GM18870 (cell line): ENCODE data around the gene TPPP3.

Experiments
- ATAC-seq: cut with Tn5 transposase; IDR thresholded peaks from one replicate; pipeline ENCODE4 v1.9.1; 2021; ENCODE audit warnings: moderate library complexity; ENCODE audit not compliant: unreplicated experiment

The TPPP3 gene

GRCh38 chr16:67393111-67393787 is at the start of gene TPPP3:
Gene TPPP3, minus strand, starts transcription at chr16:67393498. Its CDS starts 2,387 bp downstream, at chr16:67391111.
- ATAC-seq: no peak

DNA sequence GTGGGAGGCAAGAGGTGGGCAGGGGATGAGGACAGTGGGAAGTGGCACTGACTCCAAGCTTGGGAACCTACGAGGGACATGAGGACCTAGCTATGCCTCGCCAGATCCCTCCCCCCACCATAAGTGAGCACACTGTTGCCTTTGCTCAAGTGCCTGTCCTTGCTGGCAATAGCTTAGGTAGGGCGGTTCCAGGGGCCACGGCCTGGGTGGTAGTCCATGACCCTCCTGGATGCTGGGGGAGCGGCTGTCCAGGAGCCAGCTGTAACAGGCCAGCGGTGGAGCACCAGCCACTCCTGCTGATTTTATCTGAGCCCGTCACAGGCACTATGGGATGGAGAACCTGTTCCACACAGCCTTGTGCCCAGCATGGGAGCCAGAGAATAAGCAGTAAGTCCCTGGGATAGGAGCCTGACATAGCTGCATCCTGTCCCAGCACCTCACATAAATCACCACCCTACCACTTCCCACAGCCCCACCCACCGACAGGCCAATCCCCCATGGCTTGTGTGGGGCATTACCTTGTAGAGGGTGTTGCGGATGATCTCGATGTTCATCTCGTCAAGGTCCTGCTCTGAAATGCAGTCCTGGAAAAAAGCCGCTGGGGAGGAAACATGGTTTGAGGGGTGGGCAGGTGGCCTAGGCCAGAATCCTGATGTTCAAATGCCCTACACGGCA is 49.4 kb upstream of the TPPP3 start:
- no peak for ATAC-seq

DNA sequence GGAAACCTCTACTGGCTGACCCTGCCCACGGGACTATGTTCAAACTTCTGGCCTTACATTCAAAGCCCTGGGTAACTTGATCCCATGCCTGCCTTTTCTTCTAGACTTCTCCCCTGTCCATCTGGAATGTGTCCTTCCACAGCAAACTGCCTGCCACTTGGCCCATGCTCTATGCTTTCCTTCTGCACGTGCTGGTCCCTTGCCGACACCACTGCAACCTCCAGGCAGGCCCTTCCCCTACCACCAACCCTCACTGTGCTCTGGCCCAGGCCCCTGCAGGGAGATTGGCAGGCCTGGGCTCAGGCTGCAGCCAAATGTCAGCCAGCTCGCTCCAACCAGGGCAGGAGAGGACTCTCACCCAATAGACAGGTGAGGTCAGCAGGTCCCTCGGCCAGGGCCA is 48.6 kb upstream of the TPPP3 start:
- ATAC-seq: no peak

GRCh38 chr16:67441271-67441753 is 48.0 kb upstream of the TPPP3 start:
- ATAC-seq: no peak

DNA sequence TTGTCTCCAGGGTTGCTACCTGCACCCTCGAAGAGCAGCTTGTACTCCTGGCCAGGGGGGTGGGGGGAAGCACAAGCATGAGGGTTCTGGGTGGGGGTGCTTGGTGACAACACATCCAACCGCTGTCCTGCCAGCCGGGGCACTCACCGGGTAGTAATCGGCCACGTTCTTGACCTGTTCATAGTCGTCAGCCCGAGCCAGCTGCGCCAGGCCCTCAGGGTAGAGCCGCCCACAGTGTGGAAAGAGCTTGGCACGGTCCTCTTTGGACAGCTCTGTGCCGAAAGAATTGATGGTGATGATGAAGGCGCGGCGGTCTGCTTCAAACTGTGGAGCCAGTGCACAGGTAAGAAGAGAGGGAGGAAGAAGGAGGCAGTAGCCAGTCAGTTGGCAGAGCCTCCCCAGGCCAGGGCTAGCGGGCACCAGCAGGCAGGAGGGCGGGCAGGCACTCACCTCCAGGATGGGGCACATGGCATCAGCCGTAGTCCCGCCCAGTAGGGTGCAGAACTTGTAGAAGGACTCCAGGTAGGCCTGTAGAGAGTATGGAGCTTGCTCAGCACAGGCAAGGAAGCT is 45.6 kb upstream of the TPPP3 start:
- ATAC-seq: no peak

- ATAC-seq: no peak
These were observed 44.9 kb upstream of the TPPP3 start for GRCh38 chr16:67438098-67438791.

DNA sequence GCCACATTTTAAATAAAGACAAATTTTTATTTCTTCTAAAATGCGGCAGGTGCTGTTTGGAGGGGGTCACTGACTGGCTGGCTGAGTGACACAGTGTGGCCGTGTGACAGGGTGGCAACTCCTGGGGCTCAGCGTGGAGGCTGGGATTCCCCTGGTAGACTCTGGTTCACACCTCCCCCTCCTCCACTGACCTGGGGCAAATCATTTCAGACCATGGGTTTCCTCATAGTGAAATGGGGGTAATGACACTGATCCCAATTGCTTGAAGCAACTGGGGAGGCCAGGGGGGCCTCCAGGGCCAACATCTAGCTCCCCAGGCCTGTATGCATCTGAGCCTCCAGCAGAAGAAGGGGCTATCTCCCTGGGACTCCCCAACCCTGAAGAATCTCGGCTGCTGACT is 44.2 kb upstream of the TPPP3 start:
- no peak for ATAC-seq

GRCh38 chr16:67436640-67437193 is 43.4 kb upstream of the TPPP3 start:
- no peak for ATAC-seq

- no peak for ATAC-seq
These were observed 42.5 kb upstream of the TPPP3 start for GRCh38 chr16:67435758-67436164.

DNA sequence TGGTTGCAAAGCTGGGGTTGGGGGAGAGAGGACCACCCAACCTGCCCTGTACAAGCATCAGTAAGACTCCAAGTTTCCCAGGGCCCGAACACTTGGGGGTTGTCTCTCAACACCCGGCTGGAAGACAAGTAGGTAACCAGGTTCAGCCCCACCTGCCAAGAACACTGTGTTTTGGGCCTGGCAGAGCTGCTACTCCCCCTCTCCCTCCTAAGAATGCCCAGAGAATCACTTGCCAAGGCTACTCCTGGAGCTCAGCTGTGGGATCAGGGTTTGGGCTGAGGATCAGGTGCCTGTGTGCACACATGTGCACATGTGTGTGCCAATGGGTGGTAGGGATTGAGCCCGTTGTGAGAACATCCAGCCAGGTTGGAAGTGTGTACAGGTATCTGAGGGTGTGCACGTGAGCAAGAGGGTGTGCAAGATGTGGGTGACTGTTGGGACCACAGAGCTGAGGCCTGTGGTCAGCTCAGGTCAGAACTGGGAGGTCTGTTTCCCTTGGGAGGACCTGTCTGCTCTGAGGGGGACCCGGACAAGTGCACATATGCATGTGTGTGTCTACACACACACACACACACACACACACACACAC is 39.9 kb upstream of the TPPP3 start:
- no peak for ATAC-seq

DNA sequence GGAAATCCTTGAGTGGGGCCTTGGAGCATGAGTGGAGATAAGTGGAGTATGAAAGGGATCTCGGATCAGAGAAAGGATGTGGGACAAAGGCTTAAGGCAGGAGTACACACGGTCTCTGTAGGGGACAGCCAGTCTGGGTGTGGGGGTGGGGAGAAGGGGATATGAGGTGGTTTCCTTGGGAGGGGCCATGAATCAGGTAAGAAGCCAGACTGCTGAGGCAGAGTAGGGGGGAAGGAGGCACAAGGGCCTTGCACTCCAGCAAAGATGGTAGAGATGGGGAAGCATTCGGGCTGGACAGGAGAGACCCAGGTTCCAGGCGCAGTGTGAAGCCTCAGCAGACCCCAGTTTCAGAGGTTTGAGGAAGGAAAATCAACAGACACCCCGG is 39.2 kb upstream of the TPPP3 start:
- no peak for ATAC-seq

- ATAC-seq: no peak
These were observed 38.6 kb upstream of the TPPP3 start for GRCh38 chr16:67431775-67432505.

DNA sequence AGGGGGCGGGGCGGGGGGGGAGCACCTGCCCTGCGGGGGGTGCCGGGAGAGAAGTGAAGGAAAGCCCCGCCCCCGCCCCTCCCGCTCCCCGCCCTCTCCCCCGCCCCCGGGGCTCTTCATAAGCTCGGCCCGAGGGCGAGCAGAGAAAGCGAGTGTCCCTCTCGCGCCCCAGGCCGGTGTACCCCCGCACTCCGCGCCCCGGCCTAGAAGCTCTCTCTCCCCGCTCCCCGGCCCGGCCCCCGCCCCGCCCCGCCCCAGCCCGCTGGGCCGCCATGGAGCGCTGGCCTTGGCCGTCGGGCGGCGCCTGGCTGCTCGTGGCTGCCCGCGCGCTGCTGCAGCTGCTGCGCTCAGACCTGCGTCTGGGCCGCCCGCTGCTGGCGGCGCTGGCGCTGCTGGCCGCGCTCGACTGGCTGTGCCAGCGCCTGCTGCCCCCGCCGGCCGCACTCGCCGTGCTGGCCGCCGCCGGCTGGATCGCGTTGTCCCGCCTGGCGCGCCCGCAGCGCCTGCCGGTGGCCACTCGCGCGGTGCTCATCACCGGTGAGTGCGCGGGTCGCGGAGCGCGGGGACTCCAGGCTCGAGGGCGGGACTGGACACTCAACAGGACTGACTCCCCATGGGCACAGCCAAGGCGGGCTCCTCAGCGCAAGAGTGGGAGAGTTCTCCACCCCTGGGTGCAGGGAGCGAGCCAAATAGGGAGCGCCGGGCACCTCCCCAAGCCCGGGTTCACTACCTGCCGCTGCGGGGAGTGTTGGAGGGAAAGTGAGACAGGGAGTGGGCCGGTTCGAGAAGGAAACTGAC is 37.9 kb upstream of the TPPP3 start, which contains the start of gene HSD11B2:
HSD11B2 (plus strand) TSS at position 145 of the 798 bp plus-strand sequence; CDS start at position 273, 128 bp downstream.
- ATAC-seq: no peak

DNA sequence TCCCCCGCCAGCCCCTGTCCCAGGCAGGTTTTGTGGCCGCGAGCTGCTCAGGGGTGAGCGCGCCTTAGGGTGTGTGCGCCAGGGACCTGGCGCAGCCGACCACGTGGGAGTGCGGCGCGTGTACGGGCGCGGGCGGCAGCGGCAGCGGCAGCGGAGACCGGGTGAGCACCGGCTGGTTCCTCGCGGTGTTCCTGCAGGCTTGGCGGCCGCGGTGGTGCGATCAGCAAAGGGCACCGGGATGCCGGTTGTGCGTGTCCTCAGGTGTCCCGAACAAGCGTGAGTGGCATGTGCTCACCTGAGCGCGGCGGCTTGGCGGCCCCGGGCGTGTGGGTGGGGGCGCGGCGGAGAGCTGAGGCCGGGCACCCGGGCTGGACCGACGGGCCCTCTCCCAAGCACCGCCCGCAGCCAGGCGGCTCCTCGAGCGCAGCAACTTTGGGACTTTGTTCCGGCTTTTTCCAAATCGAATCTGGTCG is 37.2 kb upstream of the TPPP3 start:
- ATAC-seq: no peak

DNA sequence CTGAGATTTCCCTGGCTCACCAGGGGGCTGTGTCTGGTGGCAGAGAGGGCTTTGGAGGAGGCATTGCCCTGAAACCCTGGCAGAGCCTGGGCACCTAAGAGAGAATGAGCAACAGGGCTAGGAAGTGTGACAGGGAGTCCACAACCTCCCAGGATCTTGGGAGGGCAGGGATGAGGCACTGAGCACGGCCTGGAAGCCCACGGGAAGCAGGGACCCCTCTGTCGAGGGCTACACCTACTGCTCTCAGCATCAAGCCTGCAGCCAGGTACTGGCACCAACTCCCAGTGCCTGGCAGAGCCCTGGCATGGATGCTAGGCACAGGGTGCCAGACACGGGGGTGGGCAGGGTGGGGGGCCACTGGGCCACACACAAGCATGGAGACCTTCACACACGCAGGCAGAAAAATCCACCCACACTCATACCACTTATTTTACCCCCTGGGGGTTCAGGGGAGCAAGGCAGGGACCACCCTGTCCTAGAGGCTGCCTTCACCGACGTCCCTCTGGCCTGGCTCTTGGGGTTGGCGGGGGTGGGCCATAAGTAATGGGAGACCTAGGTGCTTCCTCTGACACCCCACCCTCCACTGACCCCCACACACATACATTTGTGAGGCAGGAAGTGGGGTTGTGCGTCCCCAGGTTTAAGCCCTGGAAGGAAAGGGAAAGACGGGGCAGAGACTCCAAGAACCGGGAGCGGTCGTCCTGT is 36.7 kb upstream of the TPPP3 start:
- no peak for ATAC-seq

DNA sequence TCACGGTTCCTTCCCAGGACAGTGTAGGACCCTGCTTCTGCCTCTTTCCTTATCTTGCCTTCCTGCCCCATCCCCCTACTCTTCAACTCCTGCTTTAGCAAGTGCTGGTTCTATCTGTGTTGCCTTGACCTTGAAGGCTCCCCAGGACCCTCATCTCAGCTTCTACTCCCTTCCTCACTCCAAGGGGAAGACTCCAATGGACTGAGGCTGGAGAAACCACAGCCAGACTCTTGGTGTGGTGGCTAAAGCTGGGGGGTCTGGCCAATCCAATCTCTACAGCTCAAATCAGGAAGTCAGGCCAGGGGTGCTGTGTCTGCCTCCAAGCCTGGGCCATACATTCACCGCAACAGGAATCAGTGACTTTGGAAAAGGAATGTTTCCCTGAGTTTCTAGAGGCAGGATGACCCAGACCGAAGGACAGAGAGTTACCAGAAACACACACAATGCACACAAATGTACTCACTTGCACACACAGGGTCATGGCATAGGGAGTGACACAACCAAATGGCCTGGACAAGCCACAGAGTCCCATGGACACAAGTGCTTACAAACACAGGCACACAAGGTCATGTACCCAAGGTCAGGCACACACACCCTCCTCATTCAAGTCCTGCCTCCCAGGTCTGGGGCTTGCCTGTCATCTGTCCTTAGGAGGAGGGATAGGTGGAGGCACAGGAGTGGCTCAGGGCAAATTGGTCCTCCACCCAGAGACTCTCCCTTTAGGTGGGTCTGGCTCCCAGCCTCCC is 35.9 kb upstream of the TPPP3 start:
- ATAC-seq: no peak

DNA sequence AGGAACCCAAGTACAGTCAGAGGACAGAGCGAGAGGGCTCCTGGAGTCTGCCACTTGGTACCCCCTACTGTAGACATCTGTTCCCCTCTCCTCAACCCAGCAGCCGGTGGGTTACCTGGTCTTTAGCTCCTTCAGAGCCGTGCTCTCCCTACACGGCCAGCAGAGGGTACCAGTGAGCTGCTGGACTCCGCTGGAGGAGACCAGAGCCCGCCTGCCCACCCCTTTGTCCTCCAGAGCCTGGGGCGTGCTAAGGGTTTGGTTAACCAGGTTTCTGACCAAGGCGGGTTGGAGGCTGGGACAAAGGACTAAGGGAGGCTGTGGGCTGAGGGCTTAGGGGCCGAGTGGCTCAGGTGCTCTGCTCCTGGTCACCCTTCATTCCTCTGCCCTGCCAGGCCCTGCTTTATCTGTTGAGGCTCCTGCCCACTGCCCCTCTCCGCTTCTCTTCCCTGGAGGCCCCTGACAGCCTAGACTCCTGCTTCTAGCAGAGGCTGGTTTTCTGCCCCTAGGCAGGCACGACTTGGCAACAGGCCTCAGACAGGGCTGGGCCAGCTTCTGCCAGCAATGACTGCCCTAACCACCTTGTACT is 34.9 kb upstream of the TPPP3 start:
- no peak for ATAC-seq

GRCh38 chr16:67426950-67427349 is 33.7 kb upstream of the TPPP3 start:
- no peak for ATAC-seq
